H1 (cell line): Measurements from ENCODE around the gene POLDIP3. TPM values are rescaled to one million over a fixed set of nuclear protein-coding genes. Genes with fewer than 3 reads are reported as not detected.

ENCODE experiments used
- MAFK ChIP-seq: IDR thresholded peaks from 2 replicates; pipeline ENCODE4 v1.6.1; 2012; ENCODE audit warnings: low read depth, mild to moderate bottlenecking, improper control_type of control experiment, low read length
- SAP30 ChIP-seq: fragments of 300-600 bp; sonication (generic); IDR thresholded peaks from 2 replicates; pipeline ENCODE4 v1.7.1; 2012; ENCODE audit warnings: low read length, moderate library complexity, mild to moderate bottlenecking, inconsistent platforms; ENCODE audit not compliant: insufficient read depth, insufficient replicate concordance
- TBP ChIP-seq: IDR thresholded peaks from 2 replicates; pipeline ENCODE4 v1.6.1; 2011; ENCODE audit warnings: low read depth, low read length, improper control_type of control experiment
- polyA plus RNA-seq, 7 experiments: library from polyadenylated mRNA; depleted of rRNA in 3 of 7; stranded (reverse) in 5 of 7; unstranded in 2 of 7; fragments of >200 nt in 5 of 7; fragments of 200-250 nt in 2 of 7; gene quantifications; 1 replicate in 5 of 7; 2 replicates in 1 of 7; 4 replicates in 1 of 7; pipeline versions ENCODE4 v1.2.1 to v1.2.3, GENCODE V29; 2011 to 2013; ENCODE audit warnings: missing spikeins in 2 of 7, mixed read lengths in 2 of 7
- total RNA-seq: library from RNA; stranded (reverse); fragmentation: NEBNext Ultra II Directional; extraction: Animal tissue kit (Norgen Biotek cat#: 25700); gene quantifications from 2 replicates; pipeline ENCODE4 v1.2.1, GENCODE V29; 2021
- TF ChIP-seq, protein P1 (sequence below): fragments of 300-600 bp; sonication (generic); IDR thresholded peaks from 2 replicates; pipeline ENCODE4 v1.7.1; 2012; ENCODE audit warnings: low read length, moderate library complexity, mild to moderate bottlenecking, inconsistent platforms; ENCODE audit not compliant: insufficient replicate concordance
- TF ChIP-seq, protein P2 (sequence below): IDR thresholded peaks from 2 replicates; pipeline ENCODE4 v1.6.1; 2011; ENCODE audit warnings: low read depth, mild to moderate bottlenecking, low read length; ENCODE audit not compliant: insufficient read depth

The POLDIP3 gene
- total and polyA plus RNA-seq, 2 of the 8 experiments (the other 6 are each of a cell fraction or from before 2014, with no cell fraction given) = 43.5 to 84.6 TPM

DNA sequence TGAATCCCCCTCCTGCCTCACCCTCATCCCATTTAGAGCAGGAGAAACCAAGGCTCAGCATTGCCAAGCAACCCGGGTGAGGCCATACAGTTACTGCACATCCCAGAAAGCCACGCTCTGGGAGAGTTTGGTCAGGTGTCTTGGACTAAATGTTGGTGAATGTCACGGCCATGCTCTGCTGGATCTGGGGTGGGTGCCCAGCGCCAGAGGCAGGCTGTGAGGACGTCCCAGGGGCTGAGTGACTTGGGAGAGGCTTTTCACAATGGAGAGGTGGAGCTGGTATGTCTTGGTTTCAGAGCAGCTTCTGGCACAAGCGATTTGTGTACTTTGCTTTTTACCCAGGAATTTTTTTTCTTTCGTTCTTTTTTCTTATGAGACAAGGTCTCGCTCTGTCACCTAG, 54.3 kb downstream of the POLDIP3 start (continued):
- TF ChIP-seq, protein P1, sequence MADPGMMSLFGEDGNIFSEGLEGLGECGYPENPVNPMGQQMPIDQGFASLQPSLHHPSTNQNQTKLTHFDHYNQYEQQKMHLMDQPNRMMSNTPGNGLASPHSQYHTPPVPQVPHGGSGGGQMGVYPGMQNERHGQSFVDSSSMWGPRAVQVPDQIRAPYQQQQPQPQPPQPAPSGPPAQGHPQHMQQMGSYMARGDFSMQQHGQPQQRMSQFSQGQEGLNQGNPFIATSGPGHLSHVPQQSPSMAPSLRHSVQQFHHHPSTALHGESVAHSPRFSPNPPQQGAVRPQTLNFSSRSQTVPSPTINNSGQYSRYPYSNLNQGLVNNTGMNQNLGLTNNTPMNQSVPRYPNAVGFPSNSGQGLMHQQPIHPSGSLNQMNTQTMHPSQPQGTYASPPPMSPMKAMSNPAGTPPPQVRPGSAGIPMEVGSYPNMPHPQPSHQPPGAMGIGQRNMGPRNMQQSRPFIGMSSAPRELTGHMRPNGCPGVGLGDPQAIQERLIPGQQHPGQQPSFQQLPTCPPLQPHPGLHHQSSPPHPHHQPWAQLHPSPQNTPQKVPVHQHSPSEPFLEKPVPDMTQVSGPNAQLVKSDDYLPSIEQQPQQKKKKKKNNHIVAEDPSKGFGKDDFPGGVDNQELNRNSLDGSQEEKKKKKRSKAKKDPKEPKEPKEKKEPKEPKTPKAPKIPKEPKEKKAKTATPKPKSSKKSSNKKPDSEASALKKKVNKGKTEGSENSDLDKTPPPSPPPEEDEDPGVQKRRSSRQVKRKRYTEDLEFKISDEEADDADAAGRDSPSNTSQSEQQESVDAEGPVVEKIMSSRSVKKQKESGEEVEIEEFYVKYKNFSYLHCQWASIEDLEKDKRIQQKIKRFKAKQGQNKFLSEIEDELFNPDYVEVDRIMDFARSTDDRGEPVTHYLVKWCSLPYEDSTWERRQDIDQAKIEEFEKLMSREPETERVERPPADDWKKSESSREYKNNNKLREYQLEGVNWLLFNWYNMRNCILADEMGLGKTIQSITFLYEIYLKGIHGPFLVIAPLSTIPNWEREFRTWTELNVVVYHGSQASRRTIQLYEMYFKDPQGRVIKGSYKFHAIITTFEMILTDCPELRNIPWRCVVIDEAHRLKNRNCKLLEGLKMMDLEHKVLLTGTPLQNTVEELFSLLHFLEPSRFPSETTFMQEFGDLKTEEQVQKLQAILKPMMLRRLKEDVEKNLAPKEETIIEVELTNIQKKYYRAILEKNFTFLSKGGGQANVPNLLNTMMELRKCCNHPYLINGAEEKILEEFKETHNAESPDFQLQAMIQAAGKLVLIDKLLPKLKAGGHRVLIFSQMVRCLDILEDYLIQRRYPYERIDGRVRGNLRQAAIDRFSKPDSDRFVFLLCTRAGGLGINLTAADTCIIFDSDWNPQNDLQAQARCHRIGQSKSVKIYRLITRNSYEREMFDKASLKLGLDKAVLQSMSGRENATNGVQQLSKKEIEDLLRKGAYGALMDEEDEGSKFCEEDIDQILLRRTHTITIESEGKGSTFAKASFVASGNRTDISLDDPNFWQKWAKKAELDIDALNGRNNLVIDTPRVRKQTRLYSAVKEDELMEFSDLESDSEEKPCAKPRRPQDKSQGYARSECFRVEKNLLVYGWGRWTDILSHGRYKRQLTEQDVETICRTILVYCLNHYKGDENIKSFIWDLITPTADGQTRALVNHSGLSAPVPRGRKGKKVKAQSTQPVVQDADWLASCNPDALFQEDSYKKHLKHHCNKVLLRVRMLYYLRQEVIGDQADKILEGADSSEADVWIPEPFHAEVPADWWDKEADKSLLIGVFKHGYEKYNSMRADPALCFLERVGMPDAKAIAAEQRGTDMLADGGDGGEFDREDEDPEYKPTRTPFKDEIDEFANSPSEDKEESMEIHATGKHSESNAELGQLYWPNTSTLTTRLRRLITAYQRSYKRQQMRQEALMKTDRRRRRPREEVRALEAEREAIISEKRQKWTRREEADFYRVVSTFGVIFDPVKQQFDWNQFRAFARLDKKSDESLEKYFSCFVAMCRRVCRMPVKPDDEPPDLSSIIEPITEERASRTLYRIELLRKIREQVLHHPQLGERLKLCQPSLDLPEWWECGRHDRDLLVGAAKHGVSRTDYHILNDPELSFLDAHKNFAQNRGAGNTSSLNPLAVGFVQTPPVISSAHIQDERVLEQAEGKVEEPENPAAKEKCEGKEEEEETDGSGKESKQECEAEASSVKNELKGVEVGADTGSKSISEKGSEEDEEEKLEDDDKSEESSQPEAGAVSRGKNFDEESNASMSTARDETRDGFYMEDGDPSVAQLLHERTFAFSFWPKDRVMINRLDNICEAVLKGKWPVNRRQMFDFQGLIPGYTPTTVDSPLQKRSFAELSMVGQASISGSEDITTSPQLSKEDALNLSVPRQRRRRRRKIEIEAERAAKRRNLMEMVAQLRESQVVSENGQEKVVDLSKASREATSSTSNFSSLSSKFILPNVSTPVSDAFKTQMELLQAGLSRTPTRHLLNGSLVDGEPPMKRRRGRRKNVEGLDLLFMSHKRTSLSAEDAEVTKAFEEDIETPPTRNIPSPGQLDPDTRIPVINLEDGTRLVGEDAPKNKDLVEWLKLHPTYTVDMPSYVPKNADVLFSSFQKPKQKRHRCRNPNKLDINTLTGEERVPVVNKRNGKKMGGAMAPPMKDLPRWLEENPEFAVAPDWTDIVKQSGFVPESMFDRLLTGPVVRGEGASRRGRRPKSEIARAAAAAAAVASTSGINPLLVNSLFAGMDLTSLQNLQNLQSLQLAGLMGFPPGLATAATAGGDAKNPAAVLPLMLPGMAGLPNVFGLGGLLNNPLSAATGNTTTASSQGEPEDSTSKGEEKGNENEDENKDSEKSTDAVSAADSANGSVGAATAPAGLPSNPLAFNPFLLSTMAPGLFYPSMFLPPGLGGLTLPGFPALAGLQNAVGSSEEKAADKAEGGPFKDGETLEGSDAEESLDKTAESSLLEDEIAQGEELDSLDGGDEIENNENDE = no peak
- TF ChIP-seq TBP = no peak
- TF ChIP-seq, protein P2, sequence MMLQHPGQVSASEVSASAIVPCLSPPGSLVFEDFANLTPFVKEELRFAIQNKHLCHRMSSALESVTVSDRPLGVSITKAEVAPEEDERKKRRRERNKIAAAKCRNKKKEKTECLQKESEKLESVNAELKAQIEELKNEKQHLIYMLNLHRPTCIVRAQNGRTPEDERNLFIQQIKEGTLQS = no peak
- TF ChIP-seq SAP30 = no peak
- no peak for TF ChIP-seq MAFK
- TF ChIP-seq, all 59 proteins: peak for 0
